Gastroesophageal sphincter (tissue), 3 donors: ENCODE results near the gene ZFHX3.

ENCODE experiments used
- POLR2A ChIP-seq, 2 donors: fragments of 450-650 bp; IDR thresholded peaks; one replicate each; pipeline ENCODE4 v1.6.1; 2017; ENCODE audit warnings: antibody characterized with exemption in 2 of 2, mild to moderate bottlenecking in 2 of 2, moderate library complexity in 1 of 2
- TF ChIP-seq, protein P1 (sequence below), 4 experiments: fragments of 200-600 bp in 2 of 4; fragments of 450-650 bp in 2 of 4; sonication (generic) in 1 of 4; IDR thresholded peaks; one replicate each; pipeline ENCODE4 v1.5.1; 2017 to 2019; ENCODE audit warnings: antibody characterized with exemption in 4 of 4, mild to moderate bottlenecking in 2 of 4, moderate library complexity in 2 of 4

DNA sequence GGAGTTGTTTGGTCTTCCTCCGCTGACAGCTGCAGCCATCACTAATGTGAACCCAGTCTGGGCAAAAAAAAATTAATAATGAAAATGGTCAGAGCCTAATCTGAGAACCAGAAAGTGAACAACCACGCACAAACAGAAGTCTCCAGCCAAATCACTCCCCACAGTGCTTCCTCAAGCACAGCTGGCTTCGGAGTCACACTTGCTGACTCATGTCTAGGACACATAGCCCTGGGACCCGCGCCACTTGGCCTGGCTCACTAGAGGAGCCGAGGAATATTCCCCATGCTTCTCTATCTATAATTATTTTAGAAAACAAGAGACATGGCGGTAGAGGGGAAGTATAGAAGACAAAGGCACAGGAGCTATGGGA, 109.1 kb downstream of the ZFHX3 start:
- no peak for TF ChIP-seq POLR2A (IDR thresholded peaks at IDR 0.05)
- TF ChIP-seq, protein P1, sequence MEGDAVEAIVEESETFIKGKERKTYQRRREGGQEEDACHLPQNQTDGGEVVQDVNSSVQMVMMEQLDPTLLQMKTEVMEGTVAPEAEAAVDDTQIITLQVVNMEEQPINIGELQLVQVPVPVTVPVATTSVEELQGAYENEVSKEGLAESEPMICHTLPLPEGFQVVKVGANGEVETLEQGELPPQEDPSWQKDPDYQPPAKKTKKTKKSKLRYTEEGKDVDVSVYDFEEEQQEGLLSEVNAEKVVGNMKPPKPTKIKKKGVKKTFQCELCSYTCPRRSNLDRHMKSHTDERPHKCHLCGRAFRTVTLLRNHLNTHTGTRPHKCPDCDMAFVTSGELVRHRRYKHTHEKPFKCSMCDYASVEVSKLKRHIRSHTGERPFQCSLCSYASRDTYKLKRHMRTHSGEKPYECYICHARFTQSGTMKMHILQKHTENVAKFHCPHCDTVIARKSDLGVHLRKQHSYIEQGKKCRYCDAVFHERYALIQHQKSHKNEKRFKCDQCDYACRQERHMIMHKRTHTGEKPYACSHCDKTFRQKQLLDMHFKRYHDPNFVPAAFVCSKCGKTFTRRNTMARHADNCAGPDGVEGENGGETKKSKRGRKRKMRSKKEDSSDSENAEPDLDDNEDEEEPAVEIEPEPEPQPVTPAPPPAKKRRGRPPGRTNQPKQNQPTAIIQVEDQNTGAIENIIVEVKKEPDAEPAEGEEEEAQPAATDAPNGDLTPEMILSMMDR (IDR thresholded peaks at IDR 0.05): no peak
